Dedifferentiated amniotic fluid mesenchymal stem cell (primary cell): ENCODE data around the gene DMTF1.

Experiments
- DNase-seq: peaks from one replicate; pipeline ENCODE4 v3.0.0-alpha.2; 2016; ENCODE audit errors: extremely low spot score

Gene DMTF1

DNA sequence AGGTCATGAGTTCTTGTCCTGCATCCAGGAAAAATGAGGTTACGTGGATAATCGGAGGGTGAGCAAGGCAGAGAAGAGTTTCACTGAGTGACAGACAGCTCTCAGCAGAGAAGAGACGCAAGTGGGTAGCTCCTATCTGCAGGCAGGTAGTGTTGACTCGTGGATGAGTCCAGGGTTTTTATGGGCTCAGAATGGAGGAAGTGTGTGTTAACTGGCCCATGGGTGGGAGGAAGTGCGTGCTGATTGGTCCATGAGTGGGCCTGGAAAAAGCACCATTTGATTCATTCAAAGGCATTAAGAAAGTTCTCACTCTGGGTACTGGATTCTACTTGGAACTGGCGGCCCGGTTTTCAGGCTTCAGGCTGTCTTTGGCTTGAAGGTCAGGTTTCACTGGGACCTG, 4.8 kb upstream of the DMTF1 start:
- no peak for DNase-seq

DNA sequence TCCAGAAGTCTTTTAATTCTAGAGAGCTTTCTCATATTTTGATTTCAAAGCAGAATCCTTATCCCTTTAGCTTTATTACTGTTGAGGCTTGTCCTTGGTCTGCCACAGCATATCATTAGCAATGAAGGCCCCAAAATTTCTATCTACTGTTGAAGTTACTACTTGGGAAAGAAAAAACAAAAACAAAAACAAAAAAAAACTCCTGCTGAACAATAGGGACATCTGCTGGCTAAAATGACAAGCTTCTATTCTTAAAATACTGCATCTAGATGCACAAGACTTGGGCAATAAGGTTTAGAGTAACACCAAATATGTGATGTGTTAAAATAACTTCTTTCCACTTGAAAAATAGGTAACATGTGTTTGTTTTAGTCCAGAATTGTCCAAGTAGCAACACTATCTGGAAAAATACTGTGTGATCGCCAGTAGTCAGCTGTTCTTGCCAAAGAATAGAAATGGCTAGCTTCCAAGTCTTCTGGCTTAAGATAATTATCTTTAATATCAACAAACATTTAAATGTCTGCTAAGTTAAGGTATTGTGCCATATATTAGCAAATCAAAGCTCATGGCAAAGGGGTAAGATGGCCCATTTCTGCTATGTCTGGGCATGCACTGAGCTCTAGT, 3.8 kb upstream of the DMTF1 start:
- DNase-seq: peak; percentile 73

DNA sequence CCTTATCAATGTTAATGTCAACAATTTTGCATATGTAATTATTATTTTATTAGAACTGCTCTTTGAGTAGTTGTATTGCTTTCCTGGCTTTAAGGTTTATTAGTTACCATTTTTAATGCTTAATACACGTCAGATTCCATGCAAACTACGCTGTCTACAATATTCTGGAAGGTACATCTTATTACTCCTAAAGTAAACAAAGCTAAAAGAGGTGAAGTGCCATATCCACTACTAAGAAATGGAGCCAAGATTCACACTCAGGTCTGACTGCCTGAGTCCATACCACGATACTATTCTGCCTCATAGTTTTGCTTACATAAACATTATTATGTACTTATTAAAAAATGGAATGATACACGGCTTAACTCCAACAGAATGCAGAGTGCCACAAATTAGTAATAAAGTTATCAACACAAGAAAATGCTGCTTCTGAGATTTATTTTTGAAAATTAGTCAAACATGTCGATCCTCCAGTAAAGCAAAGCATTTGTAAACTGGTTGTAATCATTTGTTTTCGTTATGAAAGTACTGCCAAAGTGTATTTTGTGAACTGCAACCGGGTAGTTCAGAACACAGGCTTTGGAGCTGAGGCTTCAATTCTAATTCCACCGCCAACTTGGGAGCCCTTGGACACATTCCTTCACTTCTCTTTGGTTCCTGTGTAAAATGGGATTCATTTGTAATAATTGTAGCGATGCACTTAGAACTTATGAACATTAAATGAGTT, 1.1 kb upstream of the DMTF1 start:
- no peak for DNase-seq

GRCh38 chr7:87151729-87152111, 533 bp upstream of the DMTF1 start:
- no peak for DNase-seq

- peak; percentile 26 for DNase-seq
Observed at GRCh38 chr7:87152897-87153641, 816 bp downstream of the DMTF1 start.

DNA sequence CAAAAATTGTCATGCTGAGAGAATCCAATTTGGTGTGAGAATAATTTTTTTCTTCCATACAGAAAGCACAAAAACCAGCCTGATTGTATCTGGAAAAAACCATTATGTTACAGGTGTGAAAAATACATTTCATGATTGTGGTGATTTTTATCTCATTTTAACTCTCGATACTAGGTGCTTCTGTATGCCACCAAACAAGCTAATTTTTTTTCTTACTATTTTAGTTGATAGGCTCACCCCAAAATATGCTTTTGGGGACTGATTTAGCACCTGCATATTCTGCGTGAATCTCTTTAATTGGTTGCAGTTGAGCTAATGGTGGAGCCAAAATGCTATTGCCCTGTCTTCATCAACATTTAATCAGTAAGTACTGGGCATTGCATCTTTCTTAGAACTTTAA, 1.9 kb downstream of the DMTF1 start:
- DNase-seq: no peak

GRCh38 chr7:87154569-87154968, 2.3 kb downstream of the DMTF1 start:
- DNase-seq: no peak

- no peak for DNase-seq
Observed at GRCh38 chr7:87155788-87156187, 3.5 kb downstream of the DMTF1 start.

GRCh38 chr7:87156709-87157108, 4.5 kb downstream of the DMTF1 start:
- no peak for DNase-seq

GRCh38 chr7:87159538-87159937, 7.3 kb downstream of the DMTF1 start:
- DNase-seq: no peak

- DNase-seq: no peak
Observed at GRCh38 chr7:87164433-87164832, 12.2 kb downstream of the DMTF1 start.

- DNase-seq: no peak
Observed at GRCh38 chr7:87170828-87171227, 18.6 kb downstream of the DMTF1 start.

DNA sequence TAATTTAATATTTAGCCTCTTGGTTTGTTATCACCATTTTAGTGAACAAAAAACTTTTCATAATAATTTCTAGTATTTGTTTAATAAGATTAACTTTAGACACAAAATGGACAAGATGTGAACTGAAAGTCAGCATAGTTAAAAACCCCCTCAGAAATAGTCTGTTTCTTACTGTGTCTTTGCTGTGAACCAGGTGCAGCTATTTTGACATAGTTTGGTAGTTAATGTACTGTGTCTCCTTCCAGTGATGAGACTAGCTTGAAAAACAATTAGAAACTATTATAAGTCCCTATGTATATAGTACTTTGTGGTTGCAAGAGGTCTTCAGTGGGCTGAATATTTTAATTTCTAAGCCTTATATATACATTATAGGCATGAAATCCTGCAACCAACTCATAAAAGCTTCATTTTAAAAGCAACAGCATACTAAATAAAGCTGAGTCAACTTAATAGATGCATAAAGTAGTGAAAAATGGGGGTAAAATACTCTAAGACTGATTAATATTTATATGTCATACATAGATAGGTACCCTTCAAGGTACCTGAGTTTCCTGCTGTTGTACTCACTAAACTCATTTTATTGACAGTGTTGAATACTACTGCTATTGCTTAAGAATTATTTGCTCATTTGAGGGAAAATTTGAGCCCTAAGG, 19.2 kb downstream of the DMTF1 start:
- no peak for DNase-seq

- DNase-seq: no peak
Observed at GRCh38 chr7:87173471-87173870, 21.2 kb downstream of the DMTF1 start.

GRCh38 chr7:87178320-87178719, 26.1 kb downstream of the DMTF1 start:
- DNase-seq: no peak

GRCh38 chr7:87179180-87179579, 26.9 kb downstream of the DMTF1 start:
- no peak for DNase-seq

DNA sequence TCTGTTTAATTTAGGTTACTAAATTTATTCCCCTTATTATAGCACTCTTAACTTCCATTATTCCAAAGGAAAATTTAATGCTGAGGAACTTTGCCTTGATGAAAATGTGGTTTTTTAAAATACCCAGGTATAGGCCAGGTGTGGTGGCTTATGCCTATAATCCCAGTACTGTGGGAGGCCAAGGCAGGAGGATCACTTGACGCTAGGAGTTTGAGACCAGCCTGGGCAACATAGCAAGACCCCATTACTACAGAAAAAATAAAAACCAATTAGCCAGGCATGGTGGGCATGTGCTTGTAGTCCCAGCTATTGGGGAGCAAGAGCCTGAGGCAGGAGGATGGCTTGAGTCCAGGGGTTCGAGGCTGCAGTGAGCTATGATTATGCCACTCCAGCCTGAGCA, 34.9 kb downstream of the DMTF1 start:
- DNase-seq: no peak

GRCh38 chr7:87188930-87189329, 36.7 kb downstream of the DMTF1 start:
- DNase-seq: no peak

GRCh38 chr7:87190783-87191182, 38.5 kb downstream of the DMTF1 start:
- no peak for DNase-seq

DNA sequence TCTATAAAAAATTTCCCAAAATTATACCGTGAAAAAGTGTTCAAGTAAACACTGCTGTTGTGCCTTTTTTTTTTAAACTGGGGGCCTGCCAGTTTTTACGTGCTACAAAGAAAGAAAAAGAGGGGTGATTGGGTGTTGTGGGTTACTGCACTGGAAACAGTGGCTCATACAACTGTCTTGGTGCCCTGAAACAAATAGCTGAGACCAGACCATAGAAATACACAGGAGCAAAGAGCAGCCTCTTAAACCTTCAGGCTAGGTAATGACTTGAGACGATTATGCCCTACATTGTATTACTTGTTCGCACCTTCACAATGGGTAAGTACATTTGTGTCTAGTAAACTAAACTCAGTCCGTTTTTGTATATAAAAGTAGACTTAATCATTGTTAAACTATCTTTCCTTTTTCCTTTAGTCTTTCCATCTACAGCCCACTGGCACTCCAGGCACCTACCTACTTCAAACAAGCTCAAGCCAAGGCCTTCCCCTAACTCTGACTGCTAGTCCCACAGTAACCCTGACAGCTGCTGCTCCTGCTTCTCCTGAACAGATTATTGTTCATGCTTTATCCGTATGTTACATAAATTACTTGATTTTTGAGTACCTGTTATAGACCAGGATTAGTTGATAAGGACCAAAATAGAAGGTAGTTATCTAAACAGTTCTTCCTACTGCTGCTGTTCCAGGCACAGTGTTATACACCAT, 40.7 kb downstream of the DMTF1 start:
- DNase-seq: no peak

DNA sequence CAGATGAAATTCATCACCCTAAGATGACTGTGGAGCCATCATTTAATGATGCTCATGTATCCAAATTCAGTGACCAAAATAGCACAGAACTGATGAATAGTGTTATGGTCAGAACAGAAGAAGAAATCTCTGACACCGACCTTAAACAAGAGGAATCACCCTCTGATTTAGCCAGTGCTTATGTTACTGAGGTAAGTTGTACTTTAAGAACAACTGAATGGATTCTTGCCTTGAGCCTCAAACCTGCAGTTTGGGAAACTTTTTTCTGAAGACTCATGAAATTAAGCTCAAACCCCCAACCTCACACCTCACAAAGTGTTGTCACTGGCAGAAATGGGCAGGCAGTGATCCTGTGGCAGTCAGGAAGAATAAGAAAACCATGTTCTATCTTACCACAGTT, 41.7 kb downstream of the DMTF1 start:
- DNase-seq: no peak

GRCh38 chr7:87199241-87199640, 47.0 kb downstream of the DMTF1 start:
- no peak for DNase-seq
